Measurements from ENCODE around the gene PGK2. TPM values are rescaled to one million over a fixed set of nuclear protein-coding genes. Genes with fewer than 3 reads are reported as not detected.

PGK2 gene
- total and polyA plus RNA-seq, 2 experiments from 2014 or later, result not detected

GRCh38 chr6:49805246-49805645 lies 18.2 kb upstream of the PGK2 start:
- H2AFZ ChIP-seq, result no peak overlapping the region
- H3K4me1 Mint-ChIP-seq, result no peaks in the 10 kb centered on the region
- H3K27me3 ChIP-seq (ENCODE audit: insufficient read depth), result no peaks in the 10 kb centered on the region
- H3K36me3 ChIP-seq (ENCODE audit: insufficient read depth), result no peaks in the 10 kb centered on the region
- no peak overlapping the region for H3K4me3 ChIP-seq
- no peaks in the 10 kb centered on the region for H3K79me2 ChIP-seq (replicated peaks; ENCODE audit: insufficient read depth)
- H3K36me3 Mint-ChIP-seq (ENCODE audit: low read depth), result no peaks in the 10 kb centered on the region
- H3K4me2 ChIP-seq, result no peak overlapping the region
- no peaks in the 10 kb centered on the region for H4K20me1 ChIP-seq (replicated peaks; ENCODE audit: insufficient read depth)
- no peak for ATAC-seq
- peaks cover 7% of the 10 kb centered on the region; the same call in 1 of the 3 replicates for H3K9me3 Mint-ChIP-seq
- H3K4me1 ChIP-seq (ENCODE audit: insufficient read depth), result no peaks in the 10 kb centered on the region
- H3K4me3 Mint-ChIP-seq, result no peak overlapping the region
- H3K27ac Mint-ChIP-seq, result no peak overlapping the region
- H3K27ac ChIP-seq (ENCODE audit: low read depth), result no peak overlapping the region
- DNase-seq (ENCODE audit: low spot score), result no peak
- no peaks in the 10 kb centered on the region for H3F3A ChIP-seq (replicated peaks; ENCODE audit: low read depth)
- H3K27me3 Mint-ChIP-seq (ENCODE audit: insufficient read depth, low read depth, poor library complexity), result peaks cover 2% of the 10 kb centered on the region
- H3K9me2 ChIP-seq (ENCODE audit: insufficient read depth), result peaks cover 4% of the 10 kb centered on the region; the same call in 1 of the 2 replicates
- TF ChIP-seq REST (IDR thresholded peaks at IDR 0.05; ENCODE audit: unreplicated experiment) (no peak), STAT1 (IDR thresholded peaks at IDR 0.05; ENCODE audit: unreplicated experiment) (no peak), CREB1 (CRISPR knock-in tag; IDR thresholded peaks at IDR 0.05; ENCODE audit: low read depth) (no peak), NANOG (IDR thresholded peaks at IDR 0.05; ENCODE audit: borderline replicate concordance) (no peak), CTCF (conservative IDR thresholded peaks at IDR 0.05; ENCODE audit: low read depth in 2 of 2) (no peak), ZNF114 (CRISPR knock-in tag; IDR thresholded peaks at IDR 0.05) (no peak), EZH2phosphoT487 (IDR thresholded peaks at IDR 0.05; ENCODE audit: unreplicated experiment) (no peak), ZNF462 (CRISPR knock-in tag; IDR thresholded peaks at IDR 0.05) (no peak), EZH2 (IDR thresholded peaks at IDR 0.05; ENCODE audit: low read depth, unreplicated experiment) (no peak), ETS1 (IDR thresholded peaks at IDR 0.05) (no peak), JUNB (IDR thresholded peaks at IDR 0.05; ENCODE audit: unreplicated experiment) (no peak), POLR2AphosphoS5 (IDR thresholded peaks at IDR 0.05; ENCODE audit: low read depth) (no peak), ZNF331 (CRISPR knock-in tag; IDR thresholded peaks at IDR 0.05; ENCODE audit: low read depth) (no peak)

Measured in GM23338 (cell line).